Measurements from ENCODE around the gene ACTR3C.

- no peak for TF ChIP-seq POLR2A (IDR thresholded peaks at IDR 0.05)
- no peak for TF ChIP-seq CTCF (IDR thresholded peaks at IDR 0.05)
Measured at GRCh38 chr7:150336746-150337145, 13.4 kb upstream of the ACTR3C start.

Measured in adrenal gland (tissue), 5 donors.